ENCODE measurements around the gene CLDN7.

GRCh38 chr17:7284911-7285310 lies 22.6 kb upstream of the CLDN7 start:
- TF ChIP-seq CTCF (IDR thresholded peaks at IDR 0.05; ENCODE audit: poor library complexity), result no peak
- TF ChIP-seq EZH2 (IDR thresholded peaks at IDR 0.05; ENCODE audit: borderline replicate concordance), result no peak
